ENCODE data around the gene RGS2.

Gene RGS2

DNA sequence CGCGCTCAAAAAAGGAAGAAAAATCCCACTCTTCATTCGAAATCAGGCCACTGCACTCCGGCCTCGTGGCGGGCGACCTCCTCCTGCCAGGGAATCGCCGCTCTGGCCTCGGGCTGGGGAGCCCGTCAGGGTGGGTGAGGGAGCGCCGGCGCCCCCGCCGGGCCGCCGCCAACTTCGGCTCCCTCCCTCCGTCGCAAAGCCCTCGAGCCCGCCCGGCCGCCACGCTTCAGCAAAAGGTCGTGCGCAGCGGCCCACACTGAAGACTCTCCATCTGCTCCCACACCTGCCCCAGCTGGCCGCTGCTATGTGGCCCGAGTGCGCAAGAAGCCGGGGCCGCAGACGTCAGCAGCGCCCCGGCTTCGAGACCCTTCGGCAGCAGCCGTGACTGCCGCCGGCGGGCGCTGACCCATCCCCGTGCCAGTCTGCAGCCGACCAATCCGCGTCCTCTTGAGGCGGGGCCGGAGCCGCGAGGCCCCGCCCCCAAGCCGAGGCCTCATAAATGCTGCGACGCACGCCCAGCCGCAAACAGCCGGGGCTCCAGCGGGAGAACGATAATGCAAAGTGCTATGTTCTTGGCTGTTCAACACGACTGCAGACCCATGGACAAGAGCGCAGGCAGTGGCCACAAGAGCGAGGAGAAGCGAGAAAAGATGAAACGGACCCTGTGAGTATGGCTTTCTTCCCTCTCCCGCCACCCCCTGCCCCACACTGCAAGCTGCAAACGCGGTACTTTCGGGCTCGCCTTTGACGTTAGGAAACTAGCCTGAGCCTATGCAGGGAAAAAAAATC is at the start of gene RGS2:
Gene RGS2, plus strand, starts transcription at position 522 of the 789 bp plus-strand sequence. Its CDS starts 33 bp downstream, at position 555.
- peak; percentile 89 for DNase-seq (ENCODE audit: low spot score)

GRCh38 chr1:192759104-192759503 is 49.7 kb upstream of the RGS2 start:
- DNase-seq (ENCODE audit: low spot score): no peak

DNA sequence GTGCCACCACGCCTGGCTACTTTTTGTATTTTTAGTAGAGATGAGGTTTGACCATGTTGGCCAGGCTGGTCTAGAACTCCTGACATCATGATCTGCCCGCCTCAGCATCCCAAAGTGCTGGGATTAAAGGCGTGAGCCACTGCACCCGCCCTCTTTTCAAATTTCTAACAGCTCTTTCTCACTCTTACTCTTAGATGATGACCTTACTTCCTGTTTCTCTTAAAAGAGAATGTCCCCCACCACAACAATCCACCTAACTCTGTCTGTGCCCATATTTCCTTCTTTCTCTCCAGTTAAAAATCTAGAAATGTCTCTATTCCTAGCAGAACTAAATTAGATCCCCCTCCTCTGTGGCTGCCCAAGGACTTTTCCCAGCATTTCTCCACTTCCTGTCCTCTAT is 46.6 kb upstream of the RGS2 start:
- DNase-seq (ENCODE audit: low spot score): no peak

DNA sequence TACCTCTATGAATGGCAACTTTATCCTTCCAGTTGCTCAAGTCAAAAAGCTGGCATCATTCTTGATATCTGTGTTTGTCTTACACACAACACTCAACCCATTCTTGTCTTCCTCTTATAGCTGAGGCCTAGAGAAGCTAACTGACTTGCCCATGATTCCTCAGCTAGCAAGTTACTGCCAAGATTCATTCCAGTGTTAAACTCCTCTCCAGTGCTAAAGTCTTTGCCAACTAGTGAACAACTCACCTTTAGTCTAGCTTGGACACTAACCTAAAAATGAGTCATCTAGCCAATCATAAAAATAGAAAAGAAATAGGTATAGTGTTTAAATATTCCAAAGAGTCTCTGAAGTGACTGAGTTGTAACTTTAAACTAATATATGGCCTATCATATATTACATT is 45.6 kb upstream of the RGS2 start:
- no peak for DNase-seq (ENCODE audit: low spot score)

DNA sequence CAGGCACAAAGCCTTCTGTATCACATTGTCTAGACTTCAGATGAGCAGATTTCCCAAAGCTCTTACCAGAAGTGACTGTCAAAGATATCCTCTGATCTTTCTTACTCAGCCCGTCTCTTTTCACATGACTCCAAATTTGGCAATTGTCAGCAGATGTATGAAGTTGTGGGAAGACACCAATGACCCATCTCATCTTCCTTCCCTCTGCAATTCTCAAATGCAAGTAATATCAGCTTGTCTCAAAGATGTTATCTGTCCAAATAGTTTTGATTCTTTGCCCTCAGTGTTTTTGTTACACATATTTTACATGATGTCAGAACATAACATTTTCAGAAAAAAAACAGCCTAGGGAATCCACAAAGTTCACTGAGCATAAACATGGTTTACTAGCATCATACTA is 45.1 kb upstream of the RGS2 start:
- peak; percentile 31 for DNase-seq (ENCODE audit: low spot score)

DNA sequence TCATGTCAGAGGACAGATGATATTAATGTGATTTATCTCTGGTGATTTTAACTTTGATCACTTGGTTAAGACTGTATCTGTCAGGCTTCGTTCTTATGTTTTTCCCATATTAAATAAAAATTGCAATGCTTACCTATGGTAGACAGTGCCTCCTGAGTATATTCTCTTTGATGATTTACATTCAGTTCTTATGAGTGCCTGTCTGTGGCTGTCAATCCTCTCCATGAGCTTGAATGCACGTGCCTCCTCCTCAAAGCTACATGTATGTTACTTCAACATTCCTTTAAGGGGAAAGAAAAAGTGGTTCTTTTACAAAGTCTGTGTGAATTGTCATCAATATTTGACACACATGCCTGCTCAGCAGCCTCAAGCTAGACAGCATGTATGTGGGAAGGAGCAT is 44.2 kb upstream of the RGS2 start:
- DNase-seq (ENCODE audit: low spot score): no peak

GRCh38 chr1:192766009-192766625 is 42.7 kb upstream of the RGS2 start:
- peak; percentile 15 for DNase-seq (ENCODE audit: low spot score)

- DNase-seq (ENCODE audit: low spot score): no peak
Measured at GRCh38 chr1:192766876-192767275, 42.0 kb upstream of the RGS2 start.

DNA sequence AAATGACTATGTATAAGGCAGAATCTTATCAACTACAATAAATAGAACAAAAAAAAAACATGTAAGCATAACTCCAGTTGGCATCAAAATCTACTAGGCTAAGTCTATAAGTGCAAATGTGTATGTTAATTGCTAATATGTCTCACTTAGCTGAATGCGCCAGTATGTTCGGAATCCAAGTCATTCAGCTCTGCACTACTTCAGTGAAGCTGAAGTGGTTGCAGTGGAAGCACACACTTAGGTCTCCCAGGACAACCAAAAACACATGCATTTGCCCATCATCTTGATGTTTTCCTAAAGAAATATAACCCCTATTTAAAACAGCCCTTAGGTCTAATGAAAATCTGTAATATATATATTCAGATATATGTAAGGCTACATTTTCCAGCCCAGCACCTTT is 41.0 kb upstream of the RGS2 start:
- DNase-seq (ENCODE audit: low spot score): no peak

DNA sequence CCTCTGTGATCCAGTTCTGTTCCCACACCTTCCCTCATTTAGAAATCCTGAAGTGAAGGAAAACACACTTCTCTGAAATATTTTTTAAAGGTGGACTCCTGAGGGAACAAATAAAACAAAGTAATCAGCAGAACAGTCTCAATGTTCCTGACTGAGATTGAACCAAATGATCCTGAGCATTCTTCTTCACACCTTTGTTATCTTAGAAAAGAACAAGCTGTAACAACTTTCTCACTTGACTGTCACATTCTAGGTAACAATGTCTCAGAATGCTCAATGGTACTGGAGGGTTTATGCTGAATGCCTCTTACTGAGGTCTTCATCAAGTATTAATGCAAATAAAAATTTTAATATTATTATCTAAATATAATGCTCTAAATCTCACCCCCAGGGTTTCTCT is 40.4 kb upstream of the RGS2 start:
- DNase-seq (ENCODE audit: low spot score): no peak

DNA sequence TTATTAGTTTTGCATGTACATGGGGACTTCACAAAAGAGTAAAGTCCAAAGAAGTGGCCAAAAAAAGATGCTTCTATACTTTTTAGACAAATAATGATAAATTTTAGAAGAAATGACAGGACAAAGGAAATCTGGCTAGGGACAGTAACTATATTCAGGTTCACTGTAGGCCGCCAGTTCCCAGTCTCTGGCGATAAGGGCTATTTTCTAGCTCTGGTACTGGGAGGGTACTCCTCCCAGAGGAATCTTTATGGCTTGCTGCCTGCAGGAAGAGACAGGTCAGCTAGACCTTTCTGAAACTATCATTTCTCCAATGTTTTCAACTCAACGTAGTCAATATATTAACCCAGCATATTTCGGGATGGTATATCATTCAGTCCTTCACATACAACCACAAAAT is 37.5 kb upstream of the RGS2 start:
- DNase-seq (ENCODE audit: low spot score): no peak

DNA sequence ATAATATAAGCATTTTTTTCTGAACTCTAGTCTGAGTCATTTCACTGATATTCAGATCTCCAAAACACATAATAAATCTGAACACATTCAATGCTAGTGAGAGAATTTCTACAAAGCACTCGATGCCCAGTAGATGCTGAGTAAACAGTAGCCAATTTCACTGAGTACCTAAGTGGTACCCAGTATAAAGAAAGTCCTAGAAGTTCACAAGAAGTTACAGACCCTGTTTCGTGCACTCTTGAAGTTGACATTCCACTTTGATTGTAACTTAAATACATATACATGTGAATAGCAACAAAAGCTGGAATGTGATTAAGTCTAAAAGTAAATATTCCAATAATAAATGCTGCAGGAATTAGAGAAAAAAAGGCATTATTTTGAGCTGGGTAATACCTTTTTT is 33.2 kb upstream of the RGS2 start:
- no peak for DNase-seq (ENCODE audit: low spot score)

GRCh38 chr1:192776206-192776605 is 32.6 kb upstream of the RGS2 start:
- no peak for DNase-seq (ENCODE audit: low spot score)

DNA sequence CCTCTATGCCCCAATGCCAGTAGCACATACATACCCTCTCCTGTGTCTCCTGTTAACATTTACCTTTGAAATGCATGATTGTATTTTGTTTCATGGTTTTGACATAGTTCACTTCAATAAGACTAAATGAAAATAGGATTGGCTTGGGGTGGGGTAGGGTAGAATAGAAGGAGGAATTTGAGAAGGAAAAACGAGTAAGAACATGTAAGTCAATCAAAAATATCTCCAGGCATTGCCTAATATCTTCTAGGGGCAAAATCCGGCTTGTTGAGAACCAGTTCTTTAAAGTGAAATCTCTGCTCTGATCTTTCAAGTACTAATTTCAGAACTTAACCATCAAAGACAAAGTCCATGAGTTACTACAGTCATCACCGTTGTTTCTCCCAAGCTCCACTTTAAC is 31.8 kb upstream of the RGS2 start:
- DNase-seq (ENCODE audit: low spot score): no peak

DNA sequence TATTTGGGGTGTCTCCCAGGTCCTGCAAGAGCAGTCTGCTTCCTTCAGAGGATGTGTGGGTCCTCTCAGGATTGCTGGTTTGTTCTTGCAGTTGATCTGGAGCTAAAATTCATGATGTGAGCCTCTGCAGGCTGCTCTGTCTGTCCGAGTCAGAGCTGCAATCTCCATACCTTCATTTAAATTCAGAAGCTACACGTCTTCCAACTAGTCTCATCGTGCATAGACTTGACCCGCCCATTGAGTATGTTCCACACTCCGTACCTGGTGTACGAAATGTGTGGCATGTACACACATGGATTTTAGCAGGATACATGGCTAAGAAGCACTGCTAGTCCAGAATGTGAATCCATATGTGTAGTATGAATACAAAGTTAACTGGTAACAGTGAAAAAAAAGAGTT is 25.0 kb upstream of the RGS2 start:
- no peak for DNase-seq (ENCODE audit: low spot score)

DNA sequence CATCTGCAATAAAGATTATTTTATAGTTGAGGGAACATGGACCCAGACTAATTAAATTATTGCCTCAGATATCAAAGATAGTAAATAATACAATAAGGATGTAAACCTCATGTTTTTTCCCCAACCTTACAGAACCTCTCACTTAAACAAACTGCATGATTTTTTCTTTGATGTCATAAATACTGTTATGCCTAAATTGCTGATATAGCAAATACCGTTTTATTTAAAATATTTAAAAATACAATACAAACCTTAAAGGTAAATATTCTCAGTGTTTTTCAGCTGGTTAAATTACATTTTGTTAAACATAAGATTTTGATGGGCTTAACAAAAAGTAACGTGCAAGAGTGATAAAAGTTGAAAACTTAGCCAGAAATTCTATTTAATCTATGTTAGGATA is 24.4 kb upstream of the RGS2 start:
- DNase-seq (ENCODE audit: low spot score): no peak

DNA sequence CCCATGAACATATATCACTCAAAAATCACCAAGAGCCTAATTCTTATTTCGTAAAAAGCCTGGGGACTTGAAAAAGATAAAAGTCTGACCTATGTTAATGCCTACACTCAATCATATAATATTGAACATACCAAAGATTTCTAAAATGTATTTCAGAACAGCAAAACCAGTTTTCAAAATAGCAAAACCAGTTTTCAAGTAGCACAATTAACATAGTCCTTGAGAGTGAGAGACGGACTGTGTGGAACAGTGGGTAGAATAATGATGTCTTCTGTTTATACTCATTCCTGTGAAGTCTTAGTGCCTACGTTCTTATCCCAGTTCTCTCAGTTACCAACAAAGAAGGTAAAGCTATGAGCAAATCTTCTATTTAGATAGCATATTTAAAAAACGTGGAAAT is 22.3 kb upstream of the RGS2 start:
- DNase-seq (ENCODE audit: low spot score): no peak

- peak; percentile 31 for DNase-seq (ENCODE audit: low spot score)
Measured at GRCh38 chr1:192787914-192788585, 20.8 kb upstream of the RGS2 start.

DNA sequence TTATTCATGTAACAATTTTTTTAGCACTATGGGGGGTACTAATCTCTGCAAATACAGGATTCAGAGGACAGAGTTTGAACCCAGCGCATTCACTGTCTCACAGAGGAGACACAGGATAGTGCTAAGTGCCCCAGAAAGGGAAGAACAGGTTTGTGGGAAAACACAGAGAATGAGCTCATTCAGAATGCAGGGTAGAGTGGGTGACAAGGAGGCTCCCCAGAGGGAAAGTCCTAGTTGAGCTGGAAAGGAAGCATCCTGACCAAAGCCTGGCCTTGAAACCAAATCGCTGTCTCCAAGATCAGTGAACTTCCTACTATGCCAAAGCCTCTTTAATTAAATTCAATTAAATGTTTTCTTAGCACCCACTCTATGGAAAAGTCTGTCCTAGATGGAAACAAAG is 19.0 kb upstream of the RGS2 start:
- no peak for DNase-seq (ENCODE audit: low spot score)

- DNase-seq (ENCODE audit: low spot score): no peak
Measured at GRCh38 chr1:192792628-192793027, 16.2 kb upstream of the RGS2 start.

GRCh38 chr1:192793983-192794767 is 14.7 kb upstream of the RGS2 start:
- no peak for DNase-seq (ENCODE audit: low spot score)

DNA sequence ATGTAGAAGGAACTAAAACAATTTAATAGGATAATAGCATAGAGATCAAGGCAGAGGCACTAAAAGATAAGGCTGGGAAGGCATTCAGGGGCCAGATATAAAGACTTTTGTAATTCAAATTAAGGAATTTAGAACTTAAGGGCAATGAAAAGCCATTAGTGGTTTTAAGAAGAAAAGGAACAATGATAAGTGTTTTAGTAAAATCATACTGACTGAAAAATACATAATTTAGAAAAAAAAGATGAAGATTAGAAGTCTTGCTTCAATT is 14.1 kb upstream of the RGS2 start:
- DNase-seq (ENCODE audit: low spot score): no peak

Data from hepatic stellate cell (primary cell).